AG08395 (cell line): Measurements from ENCODE around the gene OTOP2.
"Not testable (repeated sequence)": the region's sequence is repeated elsewhere in the genome, so short reads cannot be mapped to it uniquely, and the experiment has no call there.

ENCODE experiments used
- DNase-seq: peaks from one replicate; pipeline ENCODE4 v3.0.0; 2012; ENCODE audit warnings: mixed read lengths, low spot score

The OTOP2 gene

DNA sequence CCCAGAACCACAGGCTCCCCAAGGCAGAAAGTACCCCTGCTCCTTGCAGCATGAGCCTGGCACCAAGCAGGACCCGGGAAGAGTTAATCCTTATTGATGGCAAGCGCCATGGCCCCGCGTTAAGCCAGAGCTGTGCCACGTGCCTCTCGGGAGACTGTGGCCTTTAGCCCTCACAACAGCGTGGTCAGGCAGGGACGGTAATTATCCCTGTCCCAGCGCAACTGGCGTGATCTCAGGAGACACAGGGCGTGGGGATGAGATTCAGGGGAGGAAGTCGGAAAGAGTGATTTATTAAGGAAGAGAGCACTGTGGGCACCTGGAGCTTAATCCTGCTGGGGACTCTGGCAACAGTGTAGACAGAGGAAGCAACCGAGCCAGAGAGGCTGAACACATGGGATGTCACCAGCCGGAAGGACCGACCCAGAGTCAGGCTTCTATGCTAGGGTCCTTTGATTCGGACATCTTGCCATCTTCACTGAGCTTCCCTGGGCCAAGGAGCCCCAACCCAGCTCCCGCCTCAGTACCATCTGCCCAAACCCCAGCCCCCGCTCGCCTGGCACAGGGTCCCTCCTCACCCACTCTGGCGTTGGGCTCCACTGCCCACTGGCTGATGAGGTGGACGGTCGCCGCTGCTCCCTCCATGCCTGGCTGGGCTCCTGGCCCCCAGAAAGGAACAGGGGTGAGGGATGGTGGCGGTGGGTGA lies 28.5 kb downstream of the OTOP2 start:
- no peak for DNase-seq

DNA sequence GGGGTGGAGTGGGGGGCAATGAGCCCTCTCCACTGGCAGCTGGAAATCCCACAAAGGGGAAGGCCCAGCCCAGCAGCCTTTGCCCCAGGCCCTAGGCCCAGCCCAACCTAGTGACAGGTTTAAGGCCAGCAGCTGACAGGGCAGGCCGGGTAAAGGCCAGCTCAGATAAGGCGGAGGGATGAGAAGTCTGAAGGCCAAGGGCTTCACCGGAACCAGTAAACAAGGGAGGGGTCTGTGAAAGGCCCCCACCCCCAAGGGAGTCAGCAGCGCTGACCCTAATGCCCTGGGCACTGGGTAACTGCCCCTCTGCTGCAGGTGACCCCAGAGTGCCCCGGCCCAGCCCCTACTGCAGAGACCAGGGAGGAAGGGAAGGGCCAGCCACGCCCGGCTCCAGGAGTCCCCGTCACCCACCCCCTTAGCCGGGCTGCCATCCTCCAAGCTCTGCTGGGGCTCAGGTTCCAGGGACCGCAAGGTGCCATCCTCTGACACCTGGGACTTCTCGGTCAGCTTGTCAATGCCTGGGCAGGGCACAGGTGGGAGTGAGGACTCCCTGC lies 29.1 kb downstream of the OTOP2 start:
- DNase-seq: no peak

- DNase-seq: no peak
Measured at GRCh38 chr17:74954115-74954514, 30.0 kb downstream of the OTOP2 start.

DNA sequence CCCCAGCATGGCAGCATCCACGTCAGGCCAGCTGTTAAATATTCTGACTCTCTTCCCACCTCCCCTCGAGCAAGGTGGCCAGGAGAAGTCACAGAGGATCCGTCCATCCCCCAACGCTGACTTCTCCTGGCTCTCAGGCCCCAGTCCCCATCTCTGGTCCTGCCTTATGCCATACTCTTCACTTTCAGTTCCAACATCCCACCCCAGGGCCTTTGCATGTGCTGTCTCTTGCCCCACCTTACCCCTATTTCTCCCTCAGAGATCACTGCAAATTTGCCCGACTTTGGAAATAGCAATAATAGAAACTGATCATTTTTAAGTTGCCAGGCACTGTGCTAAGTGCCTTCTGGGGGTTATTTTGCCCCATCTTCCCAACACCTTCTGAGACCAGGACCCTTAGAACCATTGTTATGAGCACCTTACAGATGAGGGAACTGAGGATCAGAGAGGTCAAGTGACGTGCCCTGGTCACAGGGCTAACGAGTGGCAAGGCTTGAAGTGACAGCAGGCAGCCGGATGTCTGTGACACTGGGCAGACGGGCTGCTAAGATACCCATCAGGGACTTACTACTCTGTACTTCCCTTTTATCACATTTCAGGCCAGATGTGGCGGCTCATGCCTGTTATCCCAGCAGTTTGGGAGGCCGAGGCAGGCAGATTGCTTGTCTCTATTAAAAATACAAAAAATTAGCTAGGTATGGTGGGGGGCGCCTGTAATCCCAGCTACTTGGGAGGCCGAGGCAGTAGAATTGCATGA lies 30.8 kb downstream of the OTOP2 start:
- DNase-seq: no peak

DNA sequence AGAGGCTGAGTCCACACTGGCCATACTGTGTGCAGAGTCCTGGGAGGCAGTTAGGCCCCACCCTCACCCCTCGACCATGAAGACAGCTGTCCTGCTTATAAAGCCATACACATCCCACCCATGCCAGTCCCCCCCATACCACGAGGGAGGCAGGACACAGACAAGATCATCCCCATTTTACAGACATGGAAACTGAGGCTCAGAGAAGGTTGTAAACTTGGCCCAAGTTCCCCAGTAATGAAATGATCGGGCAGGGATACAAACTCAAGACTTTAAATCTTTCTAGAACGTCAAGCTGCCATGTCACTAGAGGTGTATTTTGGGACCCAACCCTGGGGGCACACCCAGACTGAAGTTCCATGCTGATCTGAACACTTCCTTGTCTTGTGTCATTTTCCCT lies 32.0 kb downstream of the OTOP2 start:
- no peak for DNase-seq

DNA sequence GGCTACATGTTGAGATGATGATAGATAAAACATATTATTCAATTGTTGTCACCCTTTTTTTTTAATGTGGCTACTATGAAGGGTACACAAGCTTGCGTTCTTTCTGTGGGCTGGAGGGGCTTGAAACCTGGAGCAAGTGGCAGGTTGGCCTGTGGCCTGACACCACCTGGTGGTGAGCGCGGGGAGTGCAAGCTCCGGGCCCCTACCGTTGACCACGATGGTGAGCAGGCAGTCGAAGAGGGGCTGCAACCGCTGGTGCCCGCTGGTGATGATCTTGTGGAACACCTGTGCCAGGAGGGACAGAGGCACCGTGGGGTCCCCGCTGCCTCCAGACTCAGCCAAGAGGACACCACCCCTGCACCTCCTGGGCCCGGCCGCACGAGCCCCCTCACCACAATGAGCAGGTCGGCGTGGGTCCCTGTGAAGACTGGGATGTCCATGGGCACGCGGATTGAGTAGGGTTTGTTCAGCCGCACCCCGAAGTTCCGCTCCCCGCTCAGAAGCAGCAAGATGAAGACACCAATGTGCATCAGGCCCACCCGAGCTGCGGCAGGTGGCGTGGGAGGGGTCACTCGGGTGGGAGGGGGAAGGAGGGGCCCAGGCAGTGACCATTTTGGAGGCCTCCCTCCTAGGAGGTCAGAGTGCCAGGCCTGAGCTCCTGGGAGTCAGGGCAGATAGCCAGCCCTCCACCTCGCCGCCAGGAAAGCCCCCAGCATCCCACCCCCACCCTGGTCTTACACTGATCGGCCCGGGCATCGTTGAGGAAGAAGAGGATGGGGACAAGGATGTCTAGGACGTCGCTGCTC lies 34.1 kb downstream of the OTOP2 start:
- DNase-seq: peak; percentile 80

- DNase-seq: peak; percentile 53
Measured at GRCh38 chr17:74959826-74960515, 35.9 kb downstream of the OTOP2 start.

DNA sequence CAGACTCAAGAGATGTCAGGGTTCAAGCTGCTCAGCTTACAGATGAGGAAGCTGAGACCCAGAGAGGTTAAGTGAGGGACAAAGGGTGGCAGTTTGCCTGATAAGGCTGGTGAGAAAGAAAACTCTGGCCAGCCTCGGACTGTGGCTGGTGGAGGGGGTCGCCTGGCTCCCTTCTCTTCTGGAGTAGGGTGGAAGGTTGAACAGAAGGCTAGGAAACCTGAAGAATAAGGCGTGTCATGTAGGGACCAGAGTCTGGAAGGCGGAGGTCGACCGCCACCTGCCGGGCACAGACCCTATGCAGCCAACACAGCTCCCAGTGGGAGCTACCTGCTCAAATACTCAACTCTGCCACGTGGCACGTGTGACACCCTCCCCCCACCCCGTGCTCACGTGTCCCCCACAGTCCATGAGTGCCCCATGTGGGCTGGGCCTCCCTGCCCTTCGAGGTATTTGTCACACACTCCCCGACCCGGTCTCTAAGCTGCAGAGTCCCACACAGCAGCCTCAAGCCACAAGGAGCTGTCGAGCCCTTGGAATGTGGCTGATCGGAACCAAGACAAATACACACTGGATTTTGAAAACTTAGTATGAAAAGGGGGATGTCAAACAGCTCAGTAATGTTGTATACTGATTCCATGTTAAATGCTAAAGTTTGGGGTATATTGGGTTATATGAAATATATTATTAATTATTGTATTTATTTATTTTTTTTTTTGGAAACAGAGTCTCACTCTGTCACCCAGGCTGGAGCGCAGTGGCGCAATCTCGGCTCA lies 36.7 kb downstream of the OTOP2 start:
- DNase-seq: peak; percentile 43

GRCh38 chr17:74961657-74962350 lies 37.7 kb downstream of the OTOP2 start:
- DNase-seq: peak; percentile 94

GRCh38 chr17:74962622-74963394 lies 38.7 kb downstream of the OTOP2 start:
- no peak for DNase-seq

- DNase-seq: no peak
Measured at GRCh38 chr17:74963656-74964055, 39.6 kb downstream of the OTOP2 start.

DNA sequence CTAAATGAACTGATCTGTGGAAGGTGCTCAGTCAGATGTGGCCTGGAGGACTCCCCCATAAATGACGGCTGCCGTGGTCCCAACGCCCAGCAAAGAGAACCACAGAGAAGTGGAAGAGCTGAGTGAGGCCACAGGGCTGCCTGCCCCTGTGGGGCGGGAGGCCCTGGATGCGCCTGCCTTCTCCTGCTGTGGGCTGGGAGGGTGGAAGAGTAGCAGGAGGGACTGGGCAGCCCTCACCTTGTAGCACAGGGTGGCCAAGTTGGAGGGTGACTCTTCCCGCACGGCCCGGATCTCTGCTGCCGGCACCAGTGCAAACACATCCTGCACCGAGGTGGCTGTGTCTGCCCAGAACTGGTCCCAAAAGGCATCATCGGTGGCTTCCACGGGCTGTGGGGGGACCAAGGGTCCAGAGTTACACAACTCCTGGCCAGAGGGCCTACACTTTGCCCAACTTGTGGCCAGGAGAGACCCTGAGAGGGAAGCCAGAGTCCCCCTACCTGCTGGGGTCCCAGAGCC lies 40.2 kb downstream of the OTOP2 start:
- no peak for DNase-seq

- DNase-seq: no peak
Measured at GRCh38 chr17:74964988-74965622, 41.0 kb downstream of the OTOP2 start.

DNA sequence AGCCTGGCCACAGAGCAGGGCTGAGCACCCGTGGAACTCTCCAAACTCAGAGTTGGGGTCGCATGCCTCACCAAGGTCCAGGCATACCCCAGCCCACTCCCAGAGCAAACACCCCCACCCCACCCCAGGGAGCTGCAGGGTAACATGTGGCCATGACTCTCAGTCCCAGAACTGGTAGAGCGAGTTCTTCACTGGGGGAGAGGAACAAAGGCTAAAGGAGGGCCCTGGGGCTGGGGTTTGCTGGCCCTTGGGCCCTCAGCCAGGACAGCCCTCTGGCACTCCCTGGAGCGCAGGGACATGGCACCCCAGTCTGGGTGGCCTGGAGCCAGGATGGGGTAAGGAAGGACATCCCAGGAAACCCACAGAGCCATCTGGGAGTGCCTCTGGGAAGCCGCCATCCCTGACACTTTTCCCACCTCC lies 44.3 kb downstream of the OTOP2 start:
- no peak for DNase-seq

DNA sequence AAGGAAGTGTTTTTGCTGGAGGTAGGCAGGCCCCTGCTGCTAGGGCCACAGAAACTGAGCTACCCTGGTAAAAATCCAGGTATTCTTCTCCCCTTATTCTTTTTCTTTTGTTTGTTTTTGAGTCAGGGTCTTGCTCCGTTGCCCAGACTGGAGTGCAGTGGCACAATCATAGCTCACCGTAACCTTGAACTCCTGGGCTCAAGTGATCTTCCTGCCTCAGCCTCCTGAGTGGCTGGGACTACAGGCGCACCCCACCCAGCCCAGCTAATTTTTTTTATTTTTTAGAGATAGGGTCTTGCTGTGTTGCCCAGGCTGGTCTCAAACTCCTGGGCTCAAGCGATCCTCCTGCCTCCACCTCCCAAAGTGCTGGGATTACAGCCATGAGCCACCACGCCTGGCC lies 45.4 kb downstream of the OTOP2 start:
- DNase-seq: not testable (repeated sequence)

DNA sequence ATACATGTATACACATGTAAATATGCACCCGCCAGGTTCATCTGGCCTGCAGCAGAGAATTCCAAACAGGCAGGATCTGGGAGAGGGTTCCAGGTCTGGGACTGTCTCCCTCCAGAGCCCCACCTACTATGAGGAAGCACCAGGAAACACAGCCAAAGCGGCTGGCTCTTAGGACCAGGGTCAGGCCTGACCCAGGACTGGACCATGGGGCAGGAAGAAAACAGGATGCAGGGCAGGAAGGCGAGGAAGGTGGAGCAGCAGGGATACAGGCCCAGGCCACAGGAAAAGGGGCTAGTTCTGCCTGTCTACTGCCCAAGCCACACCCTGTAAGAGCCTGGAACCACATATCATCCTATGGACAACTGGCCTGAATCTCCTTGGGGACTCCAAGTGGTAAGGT lies 46.3 kb downstream of the OTOP2 start:
- no peak for DNase-seq

- no peak for DNase-seq
Measured at GRCh38 chr17:74971069-74971841, 47.2 kb downstream of the OTOP2 start.

GRCh38 chr17:74971842-74972106 lies 47.7 kb downstream of the OTOP2 start:
- no peak for DNase-seq
